Osteoblast (primary cell): Measurements from ENCODE around the gene DPYSL5. TPM values are rescaled to one million over a fixed set of nuclear protein-coding genes. Genes with fewer than 3 reads are reported as not detected.

ENCODE experiments used
- DNase-seq: peaks from one replicate; pipeline ENCODE4 v3.0.0; 2011; ENCODE audit warnings: low spot score, mixed read lengths; ENCODE audit not compliant: insufficient read length; ENCODE audit errors: missing footprints
- H2AFZ ChIP-seq: 2 replicates; pipeline ENCODE4 v1.6.0; 2011; ENCODE audit warnings: mild to moderate bottlenecking, low read length
- H3K27ac ChIP-seq: 2 replicates; pipeline ENCODE4 v1.5.1; 2011; ENCODE audit warnings: mild to moderate bottlenecking, low read depth, low read length, moderate library complexity
- H3K27me3 ChIP-seq: 2 replicates; pipeline ENCODE4 v1.6.0; 2012; ENCODE audit warnings: mild to moderate bottlenecking, control low read depth, inconsistent platforms, low read length, moderate library complexity; ENCODE audit not compliant: insufficient read depth
- H3K36me3 ChIP-seq: 2 replicates; pipeline ENCODE4 v1.5.1; 2011; ENCODE audit warnings: mild to moderate bottlenecking, low read length, control low read depth, moderate library complexity; ENCODE audit not compliant: insufficient read depth
- H3K4me1 ChIP-seq: 2 replicates; pipeline ENCODE4 v1.5.1; 2011; ENCODE audit warnings: mild to moderate bottlenecking, low read length, control low read depth, moderate library complexity; ENCODE audit not compliant: insufficient read depth
- H3K4me2 ChIP-seq: 2 replicates; pipeline ENCODE4 v1.6.0; 2011; ENCODE audit warnings: mild to moderate bottlenecking, low read length; ENCODE audit not compliant: insufficient read depth
- H3K4me3 ChIP-seq: fragments of 200-600 bp; sonication (generic); 3 replicates; pipeline ENCODE4 v1.5.1; 2012; ENCODE audit warnings: mild to moderate bottlenecking, low read length, inconsistent platforms; ENCODE audit not compliant: insufficient read depth
- H3K79me2 ChIP-seq: 2 replicates; pipeline ENCODE4 v1.6.0; 2012; ENCODE audit warnings: mild to moderate bottlenecking, low read length, control low read depth, inconsistent platforms; ENCODE audit not compliant: insufficient read depth
- H3K9me3 ChIP-seq: 2 replicates; pipeline ENCODE4 v1.5.1; 2011; ENCODE audit warnings: low read depth, low read length, control low read depth
- H4K20me1 ChIP-seq: 2 replicates; pipeline ENCODE4 v1.6.0; 2012; ENCODE audit warnings: mild to moderate bottlenecking, low read length, control low read depth; ENCODE audit not compliant: insufficient read depth
- CTCF ChIP-seq: IDR thresholded peaks from 2 replicates; pipeline ENCODE4 v1.5.1; 2011; ENCODE audit warnings: mild to moderate bottlenecking, low read depth, low read length, moderate library complexity; ENCODE audit errors: extremely low read depth
- total RNA-seq: library from RNA; depleted of rRNA; stranded (reverse); fragments of >200 nt; gene quantifications from 2 replicates; pipeline ENCODE4 v1.2.3, GENCODE V29; 2012

DPYSL5 gene
- total RNA-seq, 1 donor, result not detected

GRCh38 chr2:26852405-26853306 is 4.7 kb downstream of the DPYSL5 start:
- no peaks in the 10 kb centered on the region for H3K4me1 ChIP-seq
- no peak overlapping the region for H3K4me3 ChIP-seq
- no peaks in the 10 kb centered on the region for H4K20me1 ChIP-seq
- H3K4me2 ChIP-seq, result no peak overlapping the region
- TF ChIP-seq CTCF, result no peak
- peak; percentile 32 for DNase-seq
- H2AFZ ChIP-seq, result no peak overlapping the region
- H3K9me3 ChIP-seq, result no peaks in the 10 kb centered on the region
- H3K36me3 ChIP-seq, result no peaks in the 10 kb centered on the region
- H3K79me2 ChIP-seq, result no peaks in the 10 kb centered on the region
- H3K27me3 ChIP-seq, result peaks cover 74% of the 10 kb centered on the region
- H3K27ac ChIP-seq, result no peak overlapping the region

- H3K4me3 ChIP-seq, result no peak overlapping the region
- peaks cover 68% of the 10 kb centered on the region for H3K27me3 ChIP-seq
- H3K79me2 ChIP-seq, result no peaks in the 10 kb centered on the region
- no peak overlapping the region for H3K27ac ChIP-seq
- no peaks in the 10 kb centered on the region for H4K20me1 ChIP-seq
- H3K4me2 ChIP-seq, result no peak overlapping the region
- DNase-seq, result no peak
- no peaks in the 10 kb centered on the region for H3K9me3 ChIP-seq
- no peak overlapping the region for H2AFZ ChIP-seq
- TF ChIP-seq CTCF, result no peak
- no peaks in the 10 kb centered on the region for H3K36me3 ChIP-seq
- H3K4me1 ChIP-seq, result no peaks in the 10 kb centered on the region
Measured at GRCh38 chr2:26853751-26854150, 5.8 kb downstream of the DPYSL5 start.

- H3K4me2 ChIP-seq, result no peak overlapping the region
- no peaks in the 10 kb centered on the region for H4K20me1 ChIP-seq
- no peak overlapping the region for H2AFZ ChIP-seq
- H3K27ac ChIP-seq, result no peak overlapping the region
- H3K4me1 ChIP-seq, result no peaks in the 10 kb centered on the region
- no peaks in the 10 kb centered on the region for H3K36me3 ChIP-seq
- no peaks in the 10 kb centered on the region for H3K79me2 ChIP-seq
- H3K27me3 ChIP-seq, result peaks cover 62% of the 10 kb centered on the region
- H3K4me3 ChIP-seq, result no peak overlapping the region
- no peak for TF ChIP-seq CTCF
- DNase-seq, result no peak
- H3K9me3 ChIP-seq, result no peaks in the 10 kb centered on the region
Measured at GRCh38 chr2:26854283-26854827, 6.4 kb downstream of the DPYSL5 start.

- no peaks in the 10 kb centered on the region for H3K36me3 ChIP-seq
- H3K27me3 ChIP-seq, result peaks cover 57% of the 10 kb centered on the region
- H4K20me1 ChIP-seq, result no peaks in the 10 kb centered on the region
- no peaks in the 10 kb centered on the region for H3K4me1 ChIP-seq
- H3K4me3 ChIP-seq, result no peak overlapping the region
- no peak overlapping the region for H3K27ac ChIP-seq
- no peak for DNase-seq
- H3K4me2 ChIP-seq, result no peak overlapping the region
- H2AFZ ChIP-seq, result no peak overlapping the region
- H3K79me2 ChIP-seq, result no peaks in the 10 kb centered on the region
- no peaks in the 10 kb centered on the region for H3K9me3 ChIP-seq
- TF ChIP-seq CTCF, result no peak
Measured at GRCh38 chr2:26855466-26855865, 7.5 kb downstream of the DPYSL5 start.
